HepG2 (cell line): ENCODE data around the gene SSH3. TPM values are rescaled to one million over a fixed set of nuclear protein-coding genes. Genes with fewer than 3 reads are reported as not detected.

Experiments
- EED ChIP-seq: sonication (generic); formaldehyde crosslinking; IDR thresholded peaks from 2 replicates; pipeline ENCODE4 v1.5.0; 2020; ENCODE audit warnings: mild to moderate bottlenecking, missing genetic modification reagents
- GTF3A ChIP-seq: sonication (generic); formaldehyde crosslinking; conservative IDR thresholded peaks from 2 replicates; pipeline ENCODE4 v1.4.0; 2020; ENCODE audit warnings: mild to moderate bottlenecking, missing genetic modification reagents
- HCFC1 ChIP-seq: fragments of 150-350 bp; IDR thresholded peaks from 2 replicates; pipeline ENCODE4 v1.6.1; 2014; ENCODE audit warnings: low read depth, low read length
- IRF1 ChIP-seq: sonication (generic); formaldehyde crosslinking; IDR thresholded peaks from 2 replicates; pipeline ENCODE4 v1.4.0; 2020; ENCODE audit warnings: low read depth, mild to moderate bottlenecking, missing genetic modification reagents
- KAT2B ChIP-seq: fragments of 150-350 bp; IDR thresholded peaks from 2 replicates; pipeline ENCODE4 v1.6.1; 2014; ENCODE audit warnings: low read depth, low read length, borderline replicate concordance
- NFE2 ChIP-seq: sonication (generic); formaldehyde crosslinking; IDR thresholded peaks from 2 replicates; pipeline ENCODE4 v1.4.0; 2020; ENCODE audit warnings: missing genetic modification reagents
- SOX6 ChIP-seq, 2 experiments: fragments of 450-650 bp in 1 of 2; sonication (generic) in 1 of 2; formaldehyde crosslinking in 1 of 2; IDR thresholded peaks; 2 replicates each; pipeline versions ENCODE4 v1.4.0 to v1.6.1; 2017 to 2020; ENCODE audit warnings: antibody characterized with exemption in 1 of 2, mild to moderate bottlenecking in 1 of 2, missing genetic modification reagents in 1 of 2
- SSRP1 ChIP-seq: IDR thresholded peaks from 2 replicates; pipeline ENCODE4 v1.6.1; 2016; ENCODE audit warnings: control low read depth
- ZBTB46 ChIP-seq: sonication (generic); formaldehyde crosslinking; IDR thresholded peaks from 2 replicates; pipeline ENCODE4 v1.4.0; 2020; ENCODE audit warnings: mild to moderate bottlenecking, missing genetic modification reagents, borderline replicate concordance
- ZFY ChIP-seq: sonication (generic); formaldehyde crosslinking; IDR thresholded peaks from 2 replicates; pipeline ENCODE4 v1.4.0; 2020; ENCODE audit warnings: missing genetic modification reagents
- ZMAT5 ChIP-seq: sonication (generic); formaldehyde crosslinking; IDR thresholded peaks from 2 replicates; pipeline ENCODE4 v1.5.0; 2020; ENCODE audit warnings: mild to moderate bottlenecking, low read depth, missing genetic modification reagents, borderline replicate concordance
- ZNF205 ChIP-seq: IDR thresholded peaks from 2 replicates; pipeline ENCODE4 v1.6.1; 2018; ENCODE audit warnings: missing biosample characterization, missing genetic modification reagents
- ZNF407 ChIP-seq: sonication (generic); formaldehyde crosslinking; IDR thresholded peaks from one replicate; pipeline ENCODE4 v1.5.1; 2020; ENCODE audit warnings: mild to moderate bottlenecking, missing genetic modification reagents; ENCODE audit errors: not compliant biosample characterization
- ZNF501 ChIP-seq: sonication (generic); formaldehyde crosslinking; IDR thresholded peaks from 2 replicates; pipeline ENCODE4 v1.5.1; 2020; ENCODE audit warnings: mild to moderate bottlenecking, moderate library complexity, missing genetic modification reagents
- ZNF543 ChIP-seq: sonication (generic); formaldehyde crosslinking; IDR thresholded peaks from 2 replicates; pipeline ENCODE4 v1.4.0; 2020; ENCODE audit warnings: mild to moderate bottlenecking, missing genetic modification reagents
- ZNF549 ChIP-seq: sonication (generic); formaldehyde crosslinking; IDR thresholded peaks from 2 replicates; pipeline ENCODE4 v1.5.0; 2020; ENCODE audit warnings: missing genetic modification reagents
- ZNF790 ChIP-seq: sonication (generic); formaldehyde crosslinking; IDR thresholded peaks from 2 replicates; pipeline ENCODE4 v1.8.0; 2022; ENCODE audit warnings: missing genetic modification reagents, mild to moderate bottlenecking, borderline replicate concordance
- polyA plus RNA-seq, 8 experiments: library from polyadenylated mRNA; depleted of rRNA in 3 of 8; stranded (reverse) in 7 of 8; unstranded in 1 of 8; fragments of >200 nt; fragmentation: Illumina TruSeq in 4 of 8; extraction: Trizol in 4 of 8; gene quantifications; 2 replicates each; pipeline versions ENCODE4 v1.2.1 to v1.2.3, GENCODE V29; 2011 to 2016; ENCODE audit warnings: low read depth in 4 of 8, missing spikeins in 1 of 8, mixed read lengths in 1 of 8; ENCODE audit not compliant: insufficient read depth in 1 of 8
- total RNA-seq, 5 experiments: library from RNA; depleted of rRNA; stranded (reverse); fragments of >200 nt; fragmentation: Illumina TruSeq; extraction: Trizol; gene quantifications; 2 replicates each; pipeline ENCODE4 v1.2.3, GENCODE V29; 2016; ENCODE audit warnings: low read depth in 1 of 5

The SSH3 gene
- total and polyA plus RNA-seq, 2 of the 13 experiments (the other 11 are each of a cell fraction or from before 2014, with no cell fraction given): 12.4 to 18.8 TPM

- TF ChIP-seq ZNF407 (CRISPR knock-in tag): no peak
- TF ChIP-seq KAT2B: no peak
- TF ChIP-seq ZNF790 (CRISPR knock-in tag): no peak
- TF ChIP-seq IRF1 (CRISPR knock-in tag): no peak
- TF ChIP-seq ZNF549: no peak
- TF ChIP-seq EED: no peak
- no peak for TF ChIP-seq NFE2 (CRISPR knock-in tag)
- 0 out of 2 replicates have a peak, but pooled peaks have one; percentile 42 for TF ChIP-seq ZBTB46 (CRISPR knock-in tag)
- TF ChIP-seq ZMAT5 (CRISPR knock-in tag): no peak
- no peak for TF ChIP-seq HCFC1
- no peak for TF ChIP-seq ZNF543
- peak; percentile 35; the same call in 1 of the 2 replicates for TF ChIP-seq ZNF501 (CRISPR knock-in tag)
- 0 out of 2 replicates have a peak, but pooled peaks have one; percentile 11 for TF ChIP-seq ZFY (CRISPR knock-in tag)
- no peak for TF ChIP-seq SOX6 (IDR thresholded peaks at IDR 0.05)
- 0 out of 2 replicates have a peak, but pooled peaks have one; percentile 5 for TF ChIP-seq SOX6 (CRISPR knock-in tag; IDR thresholded peaks at IDR 0.05)
- 0 out of 2 replicates have a peak, but pooled peaks have one; percentile 15 for TF ChIP-seq ZNF205
- TF ChIP-seq SSRP1 (CRISPR knock-in tag): no peak
- no peak for TF ChIP-seq GTF3A (CRISPR knock-in tag)
Measured at GRCh38 chr11:67289651-67290479, 13.5 kb upstream of the SSH3 start (continued).
